Skin epidermis (tissue), 12 donors: ENCODE data around the gene SQSTM1.

ENCODE experiments used
- H3K27ac ChIP-seq, 21 experiments: fragments of 200-600 bp; sonication (generic) in 11 of 21; one replicate each; pipeline ENCODE4 v1.5.0; 2020; ENCODE audit warnings: mild to moderate bottlenecking in 3 of 21, inconsistent platforms in 2 of 21, moderate library complexity in 2 of 21
- H3K4me3 ChIP-seq, 7 experiments: fragments of 200-600 bp; sonication (generic) in 2 of 7; one replicate each; pipeline ENCODE4 v1.5.0; 2020; ENCODE audit warnings: inconsistent platforms in 2 of 7, mild to moderate bottlenecking in 2 of 7, moderate library complexity in 1 of 7

Gene SQSTM1

GRCh38 chr5:179794171-179794570, 26.5 kb upstream of the SQSTM1 start:
- peak overlapping the region in 20 of 21 experiments; percentile 2 to 91 (median 70) for H3K27ac ChIP-seq
- peak overlapping the region in 4 of 7 experiments; percentile 1 to 18 (median 8) for H3K4me3 ChIP-seq

GRCh38 chr5:179794575-179794974, 26.1 kb upstream of the SQSTM1 start:
- Histone ChIP-seq H3K27ac (peak overlapping the region in 17 of 21 experiments; percentile 2 to 91 (median 70)), H3K4me3 (peak overlapping the region in 5 of 7 experiments; percentile 18 to 72 (median 58))

GRCh38 chr5:179795049-179795862, 25.4 kb upstream of the SQSTM1 start:
- peak overlapping the region; percentile 40 to 91 (median 83) for H3K27ac ChIP-seq
- peak overlapping the region; percentile 49 to 72 (median 68) for H3K4me3 ChIP-seq

- Histone ChIP-seq H3K27ac (peak overlapping the region; percentile 40 to 91 (median 83)), H3K4me3 (peak overlapping the region; percentile 49 to 72 (median 68))
These were observed 24.6 kb upstream of the SQSTM1 start for GRCh38 chr5:179795863-179796833.

GRCh38 chr5:179796877-179797608, 23.7 kb upstream of the SQSTM1 start:
- Histone ChIP-seq H3K27ac (peak overlapping the region in 19 of 21 experiments; percentile 67 to 91 (median 83)), H3K4me3 (peak overlapping the region in 5 of 7 experiments; percentile 51 to 72 (median 69))

- H3K4me3 ChIP-seq: no peak overlapping the region
- H3K27ac ChIP-seq: no peak overlapping the region
These were observed 23.0 kb upstream of the SQSTM1 start for GRCh38 chr5:179797741-179798140.

GRCh38 chr5:179798144-179798770, 22.4 kb upstream of the SQSTM1 start:
- Histone ChIP-seq H3K27ac (no peak overlapping the region), H3K4me3 (no peak overlapping the region)

GRCh38 chr5:179798771-179799643, 21.7 kb upstream of the SQSTM1 start:
- H3K4me3 ChIP-seq: no peak overlapping the region
- no peak overlapping the region for H3K27ac ChIP-seq

- H3K4me3 ChIP-seq: no peak overlapping the region
- H3K27ac ChIP-seq: no peak overlapping the region
These were observed 21.1 kb upstream of the SQSTM1 start for GRCh38 chr5:179799644-179799973.

GRCh38 chr5:179800071-179800695, 20.5 kb upstream of the SQSTM1 start:
- Histone ChIP-seq H3K4me3 (no peak overlapping the region), H3K27ac (no peak overlapping the region)

GRCh38 chr5:179800696-179801201, 20.0 kb upstream of the SQSTM1 start:
- no peak overlapping the region for H3K4me3 ChIP-seq
- no peak overlapping the region for H3K27ac ChIP-seq

- no peak overlapping the region for H3K4me3 ChIP-seq
- no peak overlapping the region for H3K27ac ChIP-seq
These were observed 19.1 kb upstream of the SQSTM1 start for GRCh38 chr5:179801304-179802206.

- H3K4me3 ChIP-seq: no peak overlapping the region
- H3K27ac ChIP-seq: peak overlapping the region in 1 of 21 experiments; percentile 27
These were observed 18.4 kb upstream of the SQSTM1 start for GRCh38 chr5:179802207-179802883.

GRCh38 chr5:179802950-179803562, 17.6 kb upstream of the SQSTM1 start:
- Histone ChIP-seq H3K27ac (peak overlapping the region in 8 of 21 experiments; percentile 9 to 96 (median 40)), H3K4me3 (no peak overlapping the region)

- Histone ChIP-seq H3K4me3 (no peak overlapping the region), H3K27ac (peak overlapping the region in 12 of 21 experiments; percentile 1 to 96 (median 51))
These were observed 16.8 kb upstream of the SQSTM1 start for GRCh38 chr5:179803651-179804554.
